ENCODE measurements around the gene PPM1L. TPM values are rescaled to one million over a fixed set of nuclear protein-coding genes. Genes with fewer than 3 reads are reported as not detected.
A peak's percentile ranks its signal among the peaks of the same experiment; 100 is the strongest.

The PPM1L gene
- total and polyA plus RNA-seq, 2 of the 13 experiments (the other 11 are each of a cell fraction or from before 2014, with no cell fraction given) = 0.22 to 1.4 TPM

GRCh38 chr3:160754855-160755747, 930 bp upstream of the PPM1L start (continued):
- TF ChIP-seq ZNF101 (CRISPR knock-in tag; IDR thresholded peaks at IDR 0.05; ENCODE audit: borderline replicate concordance, low read depth) = no peak
- no peak for TF ChIP-seq CERS6 (CRISPR knock-in tag; IDR thresholded peaks at IDR 0.05)
- TF ChIP-seq ZFP1 (CRISPR knock-in tag; IDR thresholded peaks at IDR 0.05) = no peak
- no peak for TF ChIP-seq ZNF597 (CRISPR knock-in tag; IDR thresholded peaks at IDR 0.05)
- TF ChIP-seq CBX1 (IDR thresholded peaks at IDR 0.05; ENCODE audit: low read depth) = no peak
- no peak for TF ChIP-seq TEAD2 (CRISPR knock-in tag; IDR thresholded peaks at IDR 0.05)
- TF ChIP-seq ZBTB33 (CRISPR knock-in tag; IDR thresholded peaks at IDR 0.05) = no peak
- no peak; the same call in 1 of the 2 replicates for TF ChIP-seq ZNF432 (CRISPR knock-in tag; IDR thresholded peaks at IDR 0.05; ENCODE audit: borderline replicate concordance)
- no peak for TF ChIP-seq KDM5A (IDR thresholded peaks at IDR 0.05; ENCODE audit: borderline replicate concordance, low read length)
- TF ChIP-seq NFIC (IDR thresholded peaks at IDR 0.05; ENCODE audit: low read length) = no peak
- TF ChIP-seq ZNF570 (CRISPR knock-in tag; IDR thresholded peaks at IDR 0.05; ENCODE audit: borderline replicate concordance) = no peak
- no peak; the same call in 1 of the 2 replicates for TF ChIP-seq TFDP2 (CRISPR knock-in tag; IDR thresholded peaks at IDR 0.05)
- peak; percentile 16 for TF ChIP-seq XRCC5 (optimal IDR thresholded peaks at IDR 0.05; ENCODE audit: low read length)
- TF ChIP-seq HCFC1 (IDR thresholded peaks at IDR 0.05; ENCODE audit: low read depth, low read length) = no peak
- TF ChIP-seq FOXC1 (CRISPR knock-in tag; IDR thresholded peaks at IDR 0.05; ENCODE audit: borderline replicate concordance) = peak; percentile 54; the same call in 1 of the 2 replicates
- TF ChIP-seq RNF2 (conservative IDR thresholded peaks at IDR 0.05; ENCODE audit: low read depth) = peak; percentile 23; the same call in 1 of the 2 replicates
- TF ChIP-seq JUNB (CRISPR knock-in tag; IDR thresholded peaks at IDR 0.05; ENCODE audit: borderline replicate concordance) = no peak; the same call in 1 of the 2 replicates
- no peak for TF ChIP-seq ATF1 (CRISPR knock-in tag; IDR thresholded peaks at IDR 0.05)
- no peak; the same call in 1 of the 2 replicates for TF ChIP-seq CBFB (CRISPR knock-in tag; IDR thresholded peaks at IDR 0.05)
- TF ChIP-seq GMEB1 (CRISPR knock-in tag; IDR thresholded peaks at IDR 0.05; ENCODE audit: borderline replicate concordance) = peak; percentile 57; the same call in 1 of the 2 replicates
- no peak; the same call in 1 of the 2 replicates for TF ChIP-seq ZBTB25 (CRISPR knock-in tag; IDR thresholded peaks at IDR 0.05)

All from HepG2 (cell line).